Stimulated activated CD4-positive, alpha-beta T cell treated with anti-CD3 and anti-CD28 coated beads, Interleukin-2, amount 100 ng/mL, for 4 hours (primary cell): Measurements from ENCODE around the gene TTBK1.

Source experiments
- DNase-seq: peaks from one replicate; pipeline ENCODE4 v3.0.0-alpha.2; 2020; ENCODE audit warnings: low read depth

The TTBK1 gene

DNA sequence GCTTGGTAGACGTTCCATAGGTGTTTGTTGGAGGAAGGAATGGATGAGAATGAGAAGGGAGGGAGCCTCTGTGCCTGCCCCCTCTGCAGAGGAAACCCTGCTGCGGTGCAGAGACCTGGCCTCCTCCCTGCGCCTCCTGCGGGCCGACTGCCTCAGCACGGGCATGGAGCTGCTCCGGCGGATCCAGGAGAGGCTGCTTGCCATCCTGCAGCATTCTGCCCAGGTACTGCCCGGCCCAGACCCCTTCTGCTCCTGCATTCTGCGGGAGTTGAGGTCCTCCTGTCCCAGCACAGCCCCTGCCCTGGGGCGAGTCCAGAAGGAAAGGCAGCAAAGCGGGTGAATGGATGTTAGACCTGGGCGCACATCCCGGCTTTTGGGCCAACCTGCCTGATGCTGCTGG lies 20.1 kb upstream of the TTBK1 start:
- no peak for DNase-seq

DNA sequence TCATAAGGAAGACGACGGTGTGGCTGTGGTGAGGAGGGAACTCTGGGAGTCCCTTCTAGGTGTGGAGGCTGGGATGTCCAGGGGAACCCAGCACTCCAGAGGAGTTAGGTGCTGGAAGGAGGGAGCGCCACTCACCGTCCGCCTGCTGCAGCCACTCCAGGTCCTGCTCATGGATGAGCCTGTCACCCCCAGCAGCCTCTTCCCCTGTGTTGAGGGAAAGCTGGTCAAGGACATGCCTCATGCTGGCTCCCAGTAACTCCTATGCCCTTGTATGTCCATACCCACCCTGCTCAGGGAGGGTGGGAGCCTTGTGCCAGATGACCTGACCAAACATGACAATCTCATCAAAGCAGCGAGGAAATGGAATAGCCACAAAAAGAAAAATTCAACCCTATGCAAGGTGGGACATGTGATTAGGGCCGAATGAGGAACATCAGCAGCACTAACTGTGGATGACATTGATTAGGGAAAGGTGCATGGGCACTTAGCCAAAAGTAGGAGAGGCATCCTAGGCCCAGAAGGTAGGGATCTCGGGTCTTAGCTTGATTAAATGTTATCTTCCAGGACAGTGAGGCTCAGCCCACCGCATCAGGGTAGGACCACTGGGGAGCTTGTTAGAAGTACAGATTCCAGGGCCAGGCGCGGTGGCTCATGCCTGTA lies 17.0 kb upstream of the TTBK1 start:
- no peak for DNase-seq

DNA sequence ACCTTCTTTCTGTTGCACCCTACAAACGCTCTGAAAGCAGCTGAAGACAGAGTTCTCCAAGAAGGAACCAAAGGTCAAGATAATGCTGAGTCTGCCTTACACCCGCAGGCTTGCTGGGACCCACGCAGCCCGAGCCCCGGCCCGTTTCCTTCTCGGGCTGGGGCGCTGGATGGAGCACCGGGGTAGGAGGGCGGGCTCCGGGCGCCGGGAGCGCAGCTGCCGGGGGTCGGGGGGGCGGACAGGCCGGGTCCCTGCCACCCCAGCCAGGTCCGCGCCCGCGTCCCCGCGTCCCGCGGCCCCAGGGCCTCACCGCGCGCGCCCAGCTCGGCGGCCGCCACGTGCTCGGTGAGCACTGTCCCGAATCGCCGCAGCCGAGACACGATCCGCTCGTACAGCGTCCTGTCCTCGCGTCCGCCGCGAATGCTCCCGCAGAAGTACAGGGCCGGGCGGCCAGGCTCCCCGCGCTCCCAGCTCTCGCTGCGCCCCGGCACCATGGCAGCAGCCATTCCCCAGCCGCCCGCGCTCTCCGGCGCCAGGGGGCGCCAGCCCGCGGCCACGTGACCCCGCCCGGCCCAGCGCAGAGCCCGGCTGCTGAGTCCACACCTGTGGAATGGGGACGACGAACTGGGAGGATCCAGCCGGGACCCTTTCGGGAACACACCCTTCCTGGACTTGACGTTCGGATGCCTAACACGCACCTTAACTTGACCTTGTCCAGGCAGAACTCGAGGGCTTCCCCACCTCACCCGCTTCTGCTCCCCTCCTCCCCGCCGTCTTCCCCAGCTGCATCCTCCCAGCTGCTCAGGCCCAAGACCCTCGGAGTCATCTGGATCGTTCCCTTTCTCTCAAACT lies 14.1 kb upstream of the TTBK1 start, which contains the start of gene DNPH1:
Gene DNPH1, minus strand, starts transcription at position 531 of the 852 bp plus-strand sequence. Its CDS starts 25 bp downstream, at position 506.
- DNase-seq, result peak; percentile 66

DNA sequence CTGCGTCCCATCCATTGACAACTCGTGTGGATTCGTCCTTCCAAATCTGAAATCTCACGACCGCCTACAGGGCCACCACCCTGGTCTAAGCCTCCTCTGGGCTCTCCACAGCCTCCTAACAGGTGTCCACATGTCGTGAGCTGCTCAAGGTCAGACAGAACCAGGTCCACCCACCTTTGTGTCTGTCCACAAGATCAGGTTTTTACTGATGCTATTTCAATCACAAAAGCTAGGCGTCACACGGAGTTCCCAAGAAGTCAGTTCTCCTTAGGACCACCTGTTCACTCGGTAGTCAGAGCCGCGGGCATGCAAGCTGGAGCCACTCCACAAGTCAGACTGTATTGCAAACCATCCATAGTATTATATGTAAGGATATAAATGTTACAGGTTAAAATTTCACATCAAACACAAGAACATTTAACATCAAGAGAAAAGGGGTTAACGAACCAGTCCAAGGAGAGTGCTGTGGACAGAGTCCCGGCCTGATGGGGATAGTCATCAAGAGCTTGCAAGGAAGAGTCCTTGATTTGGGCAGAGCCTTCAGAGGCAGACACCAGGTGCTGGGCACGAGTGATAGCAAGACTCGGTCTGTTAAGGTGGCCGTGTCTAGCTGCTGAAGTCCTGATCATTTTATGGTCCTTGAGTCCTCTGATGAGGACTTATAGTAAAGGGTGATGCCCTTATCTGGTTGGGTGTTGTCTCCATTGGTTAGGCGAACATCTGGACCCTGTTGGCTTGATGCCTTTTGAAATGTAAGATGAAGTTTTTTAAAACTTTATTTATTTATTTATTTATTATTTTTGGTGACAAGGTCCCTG lies 13.3 kb upstream of the TTBK1 start:
- no peak for DNase-seq

DNA sequence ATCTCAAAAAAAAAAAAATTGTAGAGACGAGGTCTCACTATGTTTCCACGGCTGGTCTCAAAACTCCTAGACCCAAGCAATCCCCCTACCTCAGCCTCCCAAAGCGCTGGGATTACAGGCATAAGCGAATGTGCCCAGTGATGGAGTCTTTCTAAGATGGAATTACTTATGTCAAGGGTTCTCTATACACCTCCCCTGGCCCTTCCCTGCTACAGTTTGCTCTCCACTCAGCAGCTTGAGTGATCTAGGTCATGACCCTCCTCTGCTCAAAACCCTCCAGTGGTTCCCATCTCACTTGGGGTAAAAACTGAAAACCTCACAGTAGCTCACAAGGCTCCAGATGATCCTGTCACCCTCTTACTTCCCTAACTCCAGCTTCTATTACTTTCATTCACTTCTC lies 12.2 kb upstream of the TTBK1 start:
- no peak for DNase-seq

DNA sequence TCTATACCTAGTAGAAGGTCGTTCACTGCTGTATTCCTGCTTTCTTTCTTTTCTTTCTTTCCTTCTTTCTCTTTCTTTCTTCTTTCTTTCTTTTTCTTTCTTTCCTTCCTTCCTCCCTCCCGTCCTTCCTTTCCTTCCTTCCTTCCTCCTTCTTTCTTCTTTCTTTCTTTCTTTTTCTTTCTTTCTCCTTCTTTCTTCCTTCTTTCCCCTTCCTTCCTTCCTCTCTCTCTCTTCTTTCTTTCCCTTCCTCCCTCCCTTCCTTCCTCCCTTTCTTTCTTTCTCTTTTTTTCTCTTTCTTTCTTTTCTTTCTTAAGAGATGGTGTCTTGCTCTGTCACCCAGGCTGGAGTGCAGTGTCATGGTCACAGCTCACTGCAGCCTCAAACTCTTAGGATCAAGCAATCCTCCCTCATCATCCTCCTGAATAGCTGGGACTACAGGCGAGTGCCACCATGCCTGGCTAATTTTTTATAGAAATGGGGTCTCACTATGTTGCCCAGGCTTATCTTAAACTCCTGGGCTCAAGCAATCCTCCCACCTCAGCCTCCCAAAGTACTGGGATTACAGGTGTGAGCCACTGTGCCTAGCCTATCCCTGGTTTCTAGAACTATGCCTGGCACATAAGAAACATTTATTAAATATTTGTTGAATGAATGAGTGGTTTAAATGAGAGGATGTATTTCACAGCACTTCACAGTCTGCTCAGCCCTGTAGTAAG lies 11.4 kb upstream of the TTBK1 start:
- DNase-seq, result no peak

DNA sequence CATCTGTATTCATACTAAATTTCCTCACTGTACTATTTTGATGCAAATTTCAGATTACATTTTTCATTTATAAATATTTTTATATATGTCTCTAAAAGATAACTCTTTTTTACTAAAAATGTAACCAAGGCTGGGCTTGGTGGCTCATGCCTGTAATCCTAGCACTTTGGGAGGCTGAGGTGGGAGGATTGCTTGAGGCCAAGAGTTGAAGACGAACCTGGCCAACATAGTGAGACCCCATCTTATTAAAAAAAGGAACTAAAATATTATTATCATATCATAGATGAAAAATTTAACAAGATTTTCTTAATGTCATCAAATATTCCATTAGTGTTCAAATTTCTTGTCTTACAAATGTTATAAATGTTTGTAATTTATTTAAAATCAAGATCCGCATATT lies 7.4 kb upstream of the TTBK1 start:
- no peak for DNase-seq

DNA sequence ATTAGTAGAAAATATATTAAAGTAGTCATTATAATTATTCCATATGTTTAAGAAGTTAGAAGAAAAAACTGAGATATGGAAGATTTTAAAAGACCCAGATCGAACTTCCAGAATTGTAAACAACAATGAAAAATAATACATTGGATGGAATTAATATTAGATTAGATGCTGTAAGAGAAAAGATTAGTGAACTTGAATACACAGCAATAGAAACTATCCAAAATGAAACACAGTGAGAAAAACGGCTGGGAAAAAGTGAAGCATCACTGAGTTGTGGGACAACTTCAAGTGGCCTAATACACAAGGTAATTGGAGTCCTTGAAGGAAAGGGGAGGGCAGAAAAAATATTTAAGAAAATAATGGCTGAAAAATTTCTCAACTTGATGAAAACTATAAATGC lies 4.2 kb upstream of the TTBK1 start:
- no peak for DNase-seq

DNA sequence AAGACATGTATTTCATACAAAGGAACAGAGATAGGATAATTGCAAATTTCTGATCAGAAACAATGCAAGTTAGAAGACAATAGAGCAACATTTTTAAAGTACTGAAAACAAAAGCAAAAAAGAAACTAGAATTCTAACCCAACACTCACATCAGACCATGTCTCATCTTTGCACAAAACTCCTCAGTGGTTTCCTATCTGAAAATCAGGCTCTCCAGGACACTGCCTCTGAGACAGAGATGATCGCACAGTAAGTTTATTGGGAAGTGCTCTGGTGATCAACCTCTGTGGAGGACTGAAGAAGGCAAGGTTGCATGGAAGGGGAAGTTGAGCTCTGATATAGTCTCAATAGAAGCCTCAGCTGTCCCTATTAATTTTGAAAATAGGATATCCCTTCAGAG lies 2.3 kb upstream of the TTBK1 start:
- DNase-seq, result no peak

DNA sequence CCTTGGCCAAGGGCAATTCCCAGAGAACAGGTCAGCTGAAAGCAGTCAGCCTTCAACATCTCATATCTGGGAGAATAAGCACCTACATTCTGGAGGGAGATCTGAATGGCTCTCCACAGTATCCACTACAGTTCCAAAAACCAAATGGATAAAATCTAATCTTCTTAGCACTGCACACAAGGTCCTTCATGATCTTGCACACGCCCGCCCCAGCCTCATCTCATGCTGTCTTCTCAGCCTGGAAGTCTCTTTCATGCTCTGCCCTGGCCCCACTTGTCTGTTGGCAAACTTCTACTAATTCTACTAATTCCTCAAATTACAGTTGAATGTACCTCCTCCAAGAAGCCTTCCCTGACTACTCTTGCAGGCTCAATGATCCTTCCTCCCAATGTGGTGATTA lies 1.8 kb upstream of the TTBK1 start:
- no peak for DNase-seq

DNA sequence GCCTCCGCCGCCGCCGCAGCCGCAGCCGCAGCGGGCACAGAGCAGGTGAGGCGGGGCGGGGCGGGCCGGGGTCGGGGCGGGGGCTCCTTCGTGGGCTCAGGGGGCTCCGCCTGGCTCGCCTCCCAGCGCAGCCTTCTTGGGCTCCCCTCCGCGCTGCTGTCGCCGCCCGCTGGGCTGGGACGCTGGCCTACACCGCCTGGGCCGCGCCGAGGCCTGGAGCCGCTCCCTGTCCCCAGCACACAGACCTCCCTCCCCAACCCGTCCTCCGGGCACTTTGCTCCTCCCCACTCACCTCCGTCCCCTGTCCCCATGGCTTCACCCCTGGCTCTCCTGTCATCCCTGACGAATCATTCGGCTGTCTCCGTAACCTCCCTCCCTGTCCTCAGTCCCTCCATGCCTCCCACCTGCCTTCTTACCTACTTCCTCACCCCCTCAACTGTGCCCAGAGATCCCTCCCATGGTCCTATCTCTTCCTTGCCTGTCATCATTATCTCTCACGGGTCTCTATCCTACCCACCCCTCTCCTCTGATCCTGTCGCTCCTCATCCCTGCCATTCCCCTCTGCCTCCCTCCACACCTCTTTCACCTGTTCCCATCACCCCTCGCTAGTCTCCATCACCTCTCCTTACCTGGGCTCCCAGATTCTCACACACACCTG lies 512 bp downstream of the TTBK1 start:
- DNase-seq, result no peak

DNA sequence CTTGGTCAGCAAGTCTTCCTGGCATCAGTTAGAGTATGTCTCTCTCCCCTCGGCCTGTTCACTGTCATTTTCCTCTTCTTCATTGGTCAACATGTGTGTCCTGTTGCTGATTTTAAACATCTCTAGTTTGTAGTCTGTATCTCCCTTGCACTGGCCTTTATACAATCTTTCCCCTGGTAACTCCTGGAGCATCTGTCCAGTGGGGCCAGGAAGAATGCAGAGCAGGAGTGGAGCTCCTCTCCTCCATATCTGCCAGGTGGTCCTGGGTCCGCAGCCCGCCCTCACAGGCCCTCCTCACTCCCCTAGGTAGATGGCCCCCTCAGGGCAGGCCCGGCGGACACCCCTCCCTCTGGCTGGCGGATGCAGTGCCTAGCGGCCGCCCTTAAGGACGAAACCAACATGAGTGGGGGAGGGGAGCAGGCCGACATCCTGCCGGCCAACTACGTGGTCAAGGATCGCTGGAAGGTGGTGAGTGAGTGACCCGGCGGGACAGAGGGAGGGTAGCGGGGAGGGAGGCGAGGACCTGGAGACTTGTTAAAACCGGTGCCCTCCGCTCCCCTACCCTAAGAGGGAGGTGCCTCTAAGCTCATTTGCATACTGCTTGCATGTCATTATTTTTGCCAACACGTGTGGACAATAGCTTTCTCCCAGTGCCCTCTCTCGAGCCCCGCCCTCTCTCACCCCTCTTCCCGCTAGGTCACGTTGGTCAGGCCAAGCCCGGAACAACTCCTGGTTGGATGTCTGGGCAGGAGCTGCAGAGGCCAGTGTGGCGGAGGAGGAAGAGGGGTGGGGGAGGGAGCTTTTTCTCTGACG lies 3.2 kb downstream of the TTBK1 start:
- DNase-seq, result no peak

DNA sequence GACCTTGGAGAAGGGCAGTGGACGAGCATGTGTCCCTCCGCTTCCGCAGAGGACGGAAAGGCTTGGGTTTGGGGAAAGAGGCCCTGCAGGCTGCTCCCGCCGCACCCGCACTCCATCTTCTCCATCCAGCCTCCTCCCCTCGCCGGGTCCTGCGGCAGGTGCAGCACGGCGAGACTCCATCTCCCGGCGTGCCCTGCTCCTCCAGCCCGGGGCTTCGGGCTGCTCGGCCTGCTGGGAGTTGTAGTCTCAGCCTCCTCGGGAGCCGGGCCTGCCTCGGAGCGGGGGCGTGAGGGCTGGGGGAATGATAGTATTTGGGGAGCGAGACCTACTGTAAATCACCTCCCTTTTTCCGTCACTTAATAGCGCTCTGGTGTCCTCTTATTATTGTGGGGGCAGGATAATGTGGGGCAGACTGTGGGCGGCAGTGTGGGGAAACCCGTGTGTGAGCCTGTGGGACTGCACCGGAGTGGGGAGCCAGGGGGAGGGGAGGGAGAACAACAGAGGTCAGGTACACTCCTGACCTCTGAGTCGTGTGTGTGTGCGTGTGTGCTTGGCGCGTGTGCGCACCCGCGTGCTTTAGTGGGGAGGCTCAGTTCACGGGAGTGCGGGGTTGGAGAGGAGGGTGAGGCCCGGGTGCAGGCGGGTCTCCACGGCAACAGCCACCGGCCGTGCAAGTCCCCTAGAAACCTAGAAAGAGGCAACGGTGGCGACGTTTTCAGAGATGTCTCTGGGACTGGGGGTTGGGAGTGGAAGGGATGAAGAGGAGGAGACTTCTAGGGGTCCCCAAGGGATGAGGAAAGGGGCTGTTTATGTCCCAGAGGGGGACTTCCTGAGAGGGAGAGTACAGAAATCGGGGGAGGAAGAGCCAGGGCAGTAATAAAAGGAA lies 4.1 kb downstream of the TTBK1 start:
- peak; percentile 77 for DNase-seq

DNA sequence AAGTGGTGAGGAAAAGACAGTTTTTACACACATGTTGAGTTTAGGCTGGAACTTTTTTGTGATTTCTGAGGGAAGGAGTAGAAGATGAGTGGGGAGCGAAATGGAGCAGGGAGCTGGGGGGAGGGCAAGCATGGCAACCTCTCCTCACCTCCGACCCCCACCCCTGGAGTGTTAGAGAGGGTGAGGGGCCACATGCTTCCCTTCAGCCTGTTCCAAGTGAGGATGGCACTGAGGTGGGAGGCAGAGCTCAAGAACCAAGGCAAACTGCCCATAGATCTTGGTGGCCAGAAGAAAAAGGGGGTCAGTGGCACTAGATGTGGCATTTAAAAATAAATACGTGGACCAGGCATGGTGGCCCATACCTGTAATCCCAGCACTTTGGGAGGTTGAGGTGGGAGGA lies 4.8 kb downstream of the TTBK1 start:
- DNase-seq, result no peak

DNA sequence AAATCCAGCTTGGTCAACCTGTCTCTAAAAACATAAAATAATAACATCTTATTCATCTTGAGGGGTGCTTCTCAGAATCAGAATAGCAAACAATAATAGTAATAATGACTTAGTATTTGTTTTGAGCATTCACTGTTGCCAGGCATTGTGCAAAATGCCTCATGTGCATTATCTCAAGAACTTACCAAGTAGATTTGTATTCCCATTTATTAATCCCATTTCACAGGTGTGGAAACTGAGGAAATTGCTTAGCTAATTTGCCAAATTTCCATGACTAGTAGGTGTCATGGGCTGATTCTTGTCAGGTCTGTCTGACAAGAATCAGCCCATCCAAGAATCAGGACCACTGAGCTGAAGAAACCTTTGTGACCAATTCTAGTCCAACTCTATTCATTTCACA lies 5.5 kb downstream of the TTBK1 start:
- DNase-seq, result no peak

DNA sequence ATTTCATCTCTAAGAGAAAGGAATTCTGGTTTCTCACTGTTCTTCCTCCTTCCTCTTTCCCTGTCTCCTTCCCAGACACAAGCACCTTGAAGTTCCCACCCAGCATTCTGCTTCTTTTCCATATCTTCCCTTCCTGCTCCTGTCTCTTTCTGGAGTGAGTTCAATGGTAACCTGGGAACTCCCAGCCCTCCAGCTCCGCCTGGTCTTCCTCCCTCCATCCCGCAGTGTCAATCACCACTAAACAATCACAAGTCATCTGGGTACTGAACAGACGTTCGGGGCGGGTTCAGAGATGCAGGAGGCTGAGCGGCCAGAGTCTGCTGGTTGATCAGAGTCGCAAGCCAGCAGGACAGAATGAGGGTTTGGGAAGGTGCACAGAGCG lies 7.7 kb downstream of the TTBK1 start:
- DNase-seq, result no peak

DNA sequence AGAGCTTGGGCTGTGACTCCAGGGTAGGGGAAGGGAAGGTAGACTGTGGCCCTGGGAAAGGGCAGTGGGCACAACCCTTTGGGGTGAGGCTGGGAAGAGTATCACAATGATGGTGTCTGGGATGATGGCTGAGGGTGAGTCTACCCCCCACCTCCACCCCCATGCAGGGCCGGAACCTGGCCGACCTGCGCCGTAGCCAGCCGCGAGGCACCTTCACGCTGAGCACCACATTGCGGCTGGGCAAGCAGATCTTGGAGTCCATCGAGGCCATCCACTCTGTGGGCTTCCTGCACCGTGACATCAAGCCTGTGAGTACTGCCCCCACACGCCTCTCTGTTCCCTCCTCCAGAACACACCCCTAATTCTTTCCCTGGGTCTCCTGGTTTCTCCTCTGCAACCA lies 10.1 kb downstream of the TTBK1 start:
- DNase-seq, result no peak

DNA sequence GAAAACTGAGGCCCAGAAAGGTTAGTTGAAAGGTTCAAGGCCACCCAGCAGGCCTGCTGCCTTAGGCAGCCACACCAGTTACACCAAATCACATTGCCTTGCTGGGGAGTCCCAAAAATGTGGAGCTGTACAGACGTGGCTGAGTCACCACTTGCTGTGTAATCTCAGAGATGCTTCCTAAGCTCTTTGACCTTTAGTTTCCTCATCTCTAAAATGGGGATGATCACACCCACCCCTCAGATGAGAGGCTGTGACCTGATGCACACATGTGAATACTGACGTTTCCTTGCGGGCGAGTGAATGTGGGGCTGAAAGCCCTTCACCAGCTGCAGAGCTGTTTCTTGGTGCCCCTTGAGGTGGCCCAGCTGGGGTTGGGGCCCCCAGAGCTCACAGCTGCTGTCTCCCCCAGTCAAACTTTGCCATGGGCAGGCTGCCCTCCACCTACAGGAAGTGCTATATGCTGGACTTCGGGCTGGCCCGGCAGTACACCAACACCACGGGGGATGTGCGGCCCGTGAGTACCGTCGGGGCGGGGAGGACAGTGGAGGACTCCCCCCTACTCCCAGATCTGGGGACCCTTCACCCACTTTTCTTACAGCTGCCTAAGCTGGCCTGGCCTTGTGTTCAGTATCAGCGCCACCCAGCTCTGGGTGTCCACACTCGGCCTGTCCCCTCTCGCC lies 11.0 kb downstream of the TTBK1 start:
- DNase-seq, result no peak

DNA sequence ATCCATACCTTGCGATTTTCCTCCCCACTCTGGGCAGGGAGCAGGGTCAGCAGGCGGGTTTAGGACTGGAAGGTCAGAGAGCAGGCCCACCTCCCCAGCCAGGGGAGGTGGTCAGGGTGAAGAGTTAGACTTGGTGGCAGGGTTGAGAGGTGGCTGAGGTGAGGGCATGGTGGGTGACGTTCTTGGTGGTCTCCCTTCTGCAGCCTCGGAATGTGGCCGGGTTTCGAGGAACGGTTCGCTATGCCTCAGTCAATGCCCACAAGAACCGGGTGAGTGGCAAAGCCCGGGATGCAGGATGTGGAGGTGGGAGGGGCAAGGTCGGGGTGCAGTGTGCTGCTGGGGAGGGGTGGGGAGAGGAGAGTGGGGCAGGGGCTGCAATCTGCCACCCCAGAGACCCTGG lies 11.6 kb downstream of the TTBK1 start:
- DNase-seq, result no peak
